ENCODE data around the gene RTRAF. TPM values are rescaled to one million over a fixed set of nuclear protein-coding genes. Genes with fewer than 3 reads are reported as not detected.
A peak's percentile ranks its signal among the peaks of the same experiment; 100 is the strongest.

Gene RTRAF
- polyA plus RNA-seq, 1 donor (not counting 4 experiments of a cell fraction or from before 2014, with no cell fraction given): 255 TPM

DNA sequence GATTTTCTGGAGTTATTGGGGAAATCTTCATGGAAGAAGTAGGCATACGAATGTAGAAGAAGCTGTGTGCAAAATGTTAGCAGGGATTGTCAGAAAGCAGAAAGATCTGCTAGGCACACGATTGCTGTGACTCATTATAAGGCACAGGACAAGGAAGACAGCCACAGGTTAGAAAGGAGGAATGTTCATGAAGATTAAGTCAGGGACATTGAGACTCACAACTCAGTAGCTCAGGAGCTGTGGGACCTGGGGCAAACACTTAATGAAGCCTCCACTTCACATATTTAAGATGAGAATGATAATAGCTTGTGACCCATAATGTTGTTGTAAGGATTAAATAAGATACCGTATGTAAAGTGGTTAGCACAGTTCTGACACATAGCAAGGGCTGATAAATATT, 26.6 kb upstream of the RTRAF start:
- Histone ChIP-seq H3K27ac (ENCODE audit: control insufficient read depth, insufficient read depth, low read length) (no peak overlapping the region), H3K36me3 (ENCODE audit: control insufficient read depth in 2 of 2, extremely low read depth in 1 of 2, insufficient read depth in 2 of 2, low read length in 2 of 2) (no peaks in the 10 kb centered on the region), H3K27me3 (ENCODE audit: control insufficient read depth, extremely low read depth, insufficient read depth, low read length) (peaks cover 7% of the 10 kb centered on the region), H3K9me3 (ENCODE audit: control insufficient read depth, low read depth, low read length) (no peaks in the 10 kb centered on the region), H4K20me1 (ENCODE audit: control insufficient read depth, extremely low read depth, insufficient read depth, low read length) (no peaks in the 10 kb centered on the region), H3K9ac (ENCODE audit: control insufficient read depth, extremely low read depth, insufficient read depth, low read length) (no peak overlapping the region), H3K79me2 (ENCODE audit: control insufficient read depth, insufficient read depth, low read length) (no peaks in the 10 kb centered on the region), H3K9me1 (ENCODE audit: control insufficient read depth, extremely low read depth, insufficient read depth, low read length) (no peaks in the 10 kb centered on the region), H3K4me1 (ENCODE audit: control insufficient read depth, extremely low read depth, insufficient read depth, low read length) (no peaks in the 10 kb centered on the region), H3K4me2 (ENCODE audit: control insufficient read depth, extremely low read depth, insufficient read depth, low read depth, low read length) (peak overlapping the region; percentile 60), H2AFZ (ENCODE audit: control insufficient read depth, low read length) (no peak overlapping the region), H3K4me3 (ENCODE audit: control insufficient read depth in 2 of 3, extremely low read depth in 1 of 3, insufficient read depth in 2 of 3, low read depth in 1 of 3, low read length in 3 of 3) (no peak overlapping the region)
- DNase-seq (ENCODE audit: low read depth, low spot score) (no peak), FAIRE-seq (no peak)
- no peak for TF ChIP-seq CTCF (optimal IDR thresholded peaks at IDR 0.05 in 1 of 3, IDR thresholded peaks at IDR 0.05 in 1 of 3, conservative IDR thresholded peaks at IDR 0.05 in 1 of 3; ENCODE audit: extremely low read depth in 1 of 3, insufficient read depth in 2 of 3, low read length in 3 of 3)
- TF ChIP-seq EZH2 (IDR thresholded peaks at IDR 0.05; ENCODE audit: low read length): no peak
- dilution Hi-C loops (cut with MboI; ENCODE audit: extremely low pct_ligation_motif_present, low sequenced_read_pairs): no loop called here

DNA sequence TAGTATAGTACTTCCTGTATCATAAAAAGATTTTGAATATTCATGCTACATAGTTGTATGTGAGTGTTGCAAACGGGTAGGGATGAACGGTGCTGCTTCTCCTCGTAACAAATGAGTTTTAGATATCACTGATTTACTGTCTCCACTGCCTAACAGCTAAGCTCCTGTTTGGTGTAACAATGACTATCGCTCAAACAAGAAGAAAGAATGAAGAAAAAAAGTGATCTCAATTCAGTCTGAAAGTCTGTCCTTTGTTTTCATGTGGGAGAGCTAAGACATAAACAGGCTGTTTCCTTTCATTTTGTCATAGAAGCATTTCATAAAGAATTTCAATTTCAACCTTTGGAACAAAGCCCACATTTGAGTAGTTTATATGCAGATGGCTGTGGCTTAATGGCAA, 26.1 kb upstream of the RTRAF start:
- H3K9me1 ChIP-seq (ENCODE audit: control insufficient read depth, extremely low read depth, insufficient read depth, low read length): no peaks in the 10 kb centered on the region
- no peaks in the 10 kb centered on the region for H3K9me3 ChIP-seq (ENCODE audit: control insufficient read depth, low read depth, low read length)
- H3K4me3 ChIP-seq (ENCODE audit: control insufficient read depth in 2 of 3, extremely low read depth in 1 of 3, insufficient read depth in 2 of 3, low read depth in 1 of 3, low read length in 3 of 3): peak overlapping the region in 1 of 3 experiments; percentile 13
- peak overlapping the region; percentile 37 for H2AFZ ChIP-seq (ENCODE audit: control insufficient read depth, low read length)
- dilution Hi-C loops (cut with MboI; ENCODE audit: extremely low pct_ligation_motif_present, low sequenced_read_pairs): no loop called here
- FAIRE-seq (no peak), DNase-seq (ENCODE audit: low read depth, low spot score) (no peak)
- H3K4me2 ChIP-seq (ENCODE audit: control insufficient read depth, extremely low read depth, insufficient read depth, low read depth, low read length): peak overlapping the region; percentile 60
- no peaks in the 10 kb centered on the region for H3K36me3 ChIP-seq (ENCODE audit: control insufficient read depth in 2 of 2, extremely low read depth in 1 of 2, insufficient read depth in 2 of 2, low read length in 2 of 2)
- H3K79me2 ChIP-seq (ENCODE audit: control insufficient read depth, insufficient read depth, low read length): no peaks in the 10 kb centered on the region
- H3K4me1 ChIP-seq (ENCODE audit: control insufficient read depth, extremely low read depth, insufficient read depth, low read length): no peaks in the 10 kb centered on the region
- TF ChIP-seq EZH2 (IDR thresholded peaks at IDR 0.05; ENCODE audit: low read length): no peak
- no peak for TF ChIP-seq CTCF (optimal IDR thresholded peaks at IDR 0.05 in 1 of 3, IDR thresholded peaks at IDR 0.05 in 1 of 3, conservative IDR thresholded peaks at IDR 0.05 in 1 of 3; ENCODE audit: extremely low read depth in 1 of 3, insufficient read depth in 2 of 3, low read length in 3 of 3)
- no peaks in the 10 kb centered on the region for H4K20me1 ChIP-seq (ENCODE audit: control insufficient read depth, extremely low read depth, insufficient read depth, low read length)
- H3K9ac ChIP-seq (ENCODE audit: control insufficient read depth, extremely low read depth, insufficient read depth, low read length): no peak overlapping the region
- H3K27ac ChIP-seq (ENCODE audit: control insufficient read depth, insufficient read depth, low read length): no peak overlapping the region
- peaks cover 7% of the 10 kb centered on the region for H3K27me3 ChIP-seq (ENCODE audit: control insufficient read depth, extremely low read depth, insufficient read depth, low read length)
